NCI-H1436 treated with DMSO at 0.1 percent for 48 hours (cell line): ENCODE measurements around the gene C3orf20.

Experiments
- DNase-seq: peaks from one replicate; lab custom pipeline; 2025; lab: John Stamatoyannopoulos, UW

The C3orf20 gene

DNA sequence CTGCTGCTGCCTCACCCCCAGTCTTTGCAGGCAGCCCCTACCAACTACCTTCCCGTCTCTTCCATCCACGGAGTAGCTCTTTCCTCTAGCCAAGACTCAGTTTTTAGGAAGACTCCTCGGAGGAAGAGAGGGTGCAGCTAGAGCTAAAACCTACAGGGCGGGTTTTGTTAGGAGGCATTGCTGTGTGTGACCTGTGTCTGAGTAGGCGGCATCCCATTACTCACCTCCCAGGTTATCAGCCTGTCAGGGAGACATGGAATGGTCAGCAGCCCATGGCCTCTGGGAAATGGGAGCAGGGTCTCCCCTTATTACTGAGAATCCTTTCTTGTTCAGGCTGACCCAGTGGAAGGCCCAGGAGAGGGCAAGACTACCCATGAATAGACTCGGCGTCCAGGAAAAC is 100.1 kb downstream of the C3orf20 start:
- DNase-seq, result no peak

GRCh38 chr3:14775563-14775962 is 100.6 kb downstream of the C3orf20 start:
- no peak for DNase-seq

DNA sequence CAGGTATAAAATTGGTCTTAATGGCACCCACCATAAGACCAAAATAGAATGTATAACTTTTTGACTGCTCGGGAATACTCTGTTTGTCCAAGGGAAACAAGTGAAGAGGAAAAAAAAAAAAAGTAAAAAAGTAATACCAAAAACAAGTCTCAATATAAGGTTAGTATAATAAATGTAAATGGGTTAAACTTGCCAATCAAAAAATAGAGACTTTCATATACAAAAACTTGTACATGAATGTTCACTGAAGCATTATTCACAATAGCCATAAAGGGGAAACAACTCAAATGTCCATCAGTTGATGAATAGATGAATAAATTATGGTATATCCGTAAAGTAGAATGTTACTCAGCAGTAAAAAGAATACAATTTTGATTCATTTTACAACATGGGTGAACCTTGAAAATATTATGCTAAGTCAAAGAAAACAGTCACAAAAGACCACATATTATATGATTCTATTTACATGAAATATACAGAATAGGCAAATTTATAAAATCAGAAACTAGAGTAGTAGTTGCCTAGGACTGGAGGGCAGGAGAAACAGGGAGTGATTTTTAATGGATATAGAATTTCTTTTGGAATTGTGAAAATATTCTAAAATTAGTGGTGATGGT is 104.2 kb downstream of the C3orf20 start:
- DNase-seq, result no peak

GRCh38 chr3:14780927-14781507 is 106.1 kb downstream of the C3orf20 start:
- DNase-seq, result peak; percentile 0

DNA sequence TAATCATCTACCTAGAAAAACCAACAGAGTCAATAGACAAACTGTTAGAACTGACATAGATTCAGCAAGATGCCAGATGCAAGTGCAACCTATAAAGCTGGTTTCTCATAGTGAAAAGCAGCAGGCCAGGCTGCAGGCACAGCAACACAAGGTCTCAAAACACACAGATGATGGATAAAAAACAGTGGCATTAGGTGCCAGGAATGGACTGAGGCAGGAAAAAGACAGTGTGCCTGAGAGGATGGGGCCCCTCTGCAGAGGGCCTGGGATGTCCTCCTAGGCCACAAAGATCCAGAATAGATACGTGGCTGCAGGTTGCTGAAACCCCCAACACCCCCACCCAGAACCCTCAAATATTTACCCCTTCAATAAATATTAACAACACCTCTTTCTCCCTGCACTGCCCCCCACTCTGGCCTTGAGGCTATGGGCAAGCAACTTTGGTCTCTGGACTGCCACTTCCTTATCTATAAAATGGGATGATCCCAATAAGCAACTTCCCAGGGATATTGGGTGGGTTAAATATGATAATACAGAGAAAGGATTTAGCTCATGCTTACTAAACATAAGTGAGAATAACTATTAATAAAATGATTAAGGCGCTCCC is 108.6 kb downstream of the C3orf20 start:
- DNase-seq, result no peak

- DNase-seq, result no peak
Measured at GRCh38 chr3:14784087-14784681, 109.2 kb downstream of the C3orf20 start.

DNA sequence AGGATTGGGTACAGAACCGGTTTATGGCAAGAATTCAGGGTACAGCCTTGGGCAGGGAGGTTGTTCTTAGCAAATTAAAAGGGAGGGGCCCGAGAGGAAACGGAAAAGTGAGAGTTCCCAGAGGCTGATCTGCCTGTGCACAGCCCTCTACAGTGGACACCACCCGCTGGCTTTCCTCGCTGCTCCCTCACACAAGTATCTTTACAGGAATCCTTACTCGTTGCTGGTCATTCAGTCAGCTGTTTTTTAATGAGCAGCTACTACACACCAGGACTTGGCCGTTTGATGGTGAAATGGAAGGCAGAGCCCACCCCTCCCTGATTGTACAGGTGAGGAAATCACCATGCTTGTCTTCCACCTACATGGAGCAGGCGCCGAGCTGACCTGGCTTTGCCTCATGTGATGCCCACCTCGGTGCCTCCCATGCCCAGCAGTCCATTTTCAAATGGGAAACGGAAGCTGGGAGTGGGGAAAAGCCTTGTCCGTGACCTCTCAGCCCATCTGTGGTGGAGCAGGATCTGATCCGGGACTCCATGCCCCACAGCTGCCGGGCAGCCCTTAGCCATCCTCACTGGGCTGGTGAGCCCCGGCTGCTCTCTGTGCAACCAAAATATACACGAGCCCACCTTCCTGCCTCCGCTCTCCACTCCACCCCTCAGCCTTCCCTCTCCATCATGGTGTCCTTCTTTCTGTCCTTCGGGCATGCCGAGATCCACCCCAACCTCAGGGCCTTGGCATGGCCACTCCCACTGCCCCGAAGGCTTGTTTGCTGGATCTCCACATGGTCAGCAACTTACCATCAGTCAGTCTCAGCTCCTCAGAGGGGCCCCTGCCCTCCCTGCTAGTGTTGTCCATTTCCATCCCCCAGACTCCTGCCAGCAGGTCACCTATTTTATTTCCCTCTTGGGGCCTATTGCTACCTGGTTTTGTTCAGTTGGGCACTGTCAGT is 110.5 kb downstream of the C3orf20 start:
- no peak for DNase-seq

- no peak for DNase-seq
Measured at GRCh38 chr3:14786369-14786768, 111.4 kb downstream of the C3orf20 start.

- no peak for DNase-seq
Measured at GRCh38 chr3:14787630-14788029, 112.7 kb downstream of the C3orf20 start.

GRCh38 chr3:14788644-14789043 is 113.7 kb downstream of the C3orf20 start:
- DNase-seq, result no peak

- no peak for DNase-seq
Measured at GRCh38 chr3:14789221-14789620, 114.3 kb downstream of the C3orf20 start.

- no peak for DNase-seq
Measured at GRCh38 chr3:14789640-14790285, 114.8 kb downstream of the C3orf20 start.

DNA sequence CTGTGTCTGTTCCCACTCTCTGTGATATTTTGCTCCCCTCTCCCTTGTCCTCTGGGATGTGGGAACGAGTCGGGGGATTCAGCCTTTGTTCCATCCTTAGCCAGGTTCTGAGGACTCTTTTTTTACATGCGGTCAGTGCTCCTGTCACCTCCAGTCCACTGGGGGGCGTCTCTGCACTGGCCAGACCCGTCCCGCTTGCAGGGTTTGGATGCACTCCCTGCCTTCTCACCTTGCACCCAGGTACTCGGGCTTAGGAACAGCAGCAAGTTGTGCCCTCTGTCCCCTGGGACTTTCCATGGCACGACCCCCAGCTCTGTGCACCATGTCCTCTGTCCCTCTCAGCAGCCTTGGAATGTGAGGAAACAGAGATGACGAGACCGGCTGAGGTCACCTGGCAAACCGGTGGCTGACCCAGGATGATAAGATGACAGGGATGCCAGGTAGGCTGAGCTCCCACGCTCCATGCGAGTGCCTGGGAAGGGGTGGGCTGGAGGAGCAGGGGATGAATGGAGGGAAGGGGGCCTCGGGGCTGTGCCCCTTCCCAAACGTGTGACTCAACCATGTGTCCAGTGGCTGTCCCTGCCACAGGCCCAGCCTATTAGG is 116.5 kb downstream of the C3orf20 start:
- no peak for DNase-seq

DNA sequence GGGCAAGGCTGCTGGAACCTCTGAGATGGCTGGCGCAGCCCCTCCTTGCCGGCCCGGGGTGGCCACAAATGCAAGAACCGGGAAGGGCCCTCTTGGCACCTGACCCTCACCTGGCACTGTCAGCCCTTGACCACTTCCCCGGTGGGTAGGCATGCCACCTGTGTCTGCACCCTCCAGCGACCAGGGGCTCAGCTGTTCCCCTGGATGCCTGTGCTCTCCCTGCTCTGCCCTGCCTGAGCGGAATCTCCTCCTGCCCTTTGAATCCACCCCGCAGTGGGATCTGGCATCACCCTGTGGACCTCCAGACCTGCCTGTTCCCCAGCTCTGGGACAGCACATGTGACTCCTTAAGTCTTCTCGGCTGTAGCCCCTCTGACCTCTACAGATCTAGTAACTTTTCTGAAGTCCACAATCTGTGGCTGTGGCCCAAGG is 117.8 kb downstream of the C3orf20 start:
- no peak for DNase-seq

GRCh38 chr3:14793126-14793857 is 118.4 kb downstream of the C3orf20 start:
- DNase-seq, result no peak

DNA sequence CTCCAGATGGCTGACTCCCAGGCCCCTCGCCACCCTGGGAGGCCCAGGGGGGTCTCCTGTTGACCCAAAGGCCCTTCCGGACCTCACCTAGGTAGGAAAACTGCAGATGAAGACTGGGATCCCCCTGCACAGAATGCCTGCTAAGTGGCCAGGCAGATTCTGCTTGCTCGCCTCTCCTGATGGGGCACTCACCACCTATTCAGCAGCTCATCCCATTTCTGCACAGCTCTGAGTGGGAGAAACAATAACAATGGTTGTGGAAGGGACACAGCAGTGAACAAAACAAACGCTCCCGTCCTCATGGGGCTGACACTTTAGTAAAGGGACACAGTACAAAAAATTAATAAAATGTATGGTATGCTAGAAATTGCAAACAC is 118.9 kb downstream of the C3orf20 start:
- DNase-seq, result no peak

GRCh38 chr3:14794435-14794834 is 119.5 kb downstream of the C3orf20 start:
- no peak for DNase-seq

- DNase-seq, result no peak
Measured at GRCh38 chr3:14795996-14796395, 121.1 kb downstream of the C3orf20 start.

DNA sequence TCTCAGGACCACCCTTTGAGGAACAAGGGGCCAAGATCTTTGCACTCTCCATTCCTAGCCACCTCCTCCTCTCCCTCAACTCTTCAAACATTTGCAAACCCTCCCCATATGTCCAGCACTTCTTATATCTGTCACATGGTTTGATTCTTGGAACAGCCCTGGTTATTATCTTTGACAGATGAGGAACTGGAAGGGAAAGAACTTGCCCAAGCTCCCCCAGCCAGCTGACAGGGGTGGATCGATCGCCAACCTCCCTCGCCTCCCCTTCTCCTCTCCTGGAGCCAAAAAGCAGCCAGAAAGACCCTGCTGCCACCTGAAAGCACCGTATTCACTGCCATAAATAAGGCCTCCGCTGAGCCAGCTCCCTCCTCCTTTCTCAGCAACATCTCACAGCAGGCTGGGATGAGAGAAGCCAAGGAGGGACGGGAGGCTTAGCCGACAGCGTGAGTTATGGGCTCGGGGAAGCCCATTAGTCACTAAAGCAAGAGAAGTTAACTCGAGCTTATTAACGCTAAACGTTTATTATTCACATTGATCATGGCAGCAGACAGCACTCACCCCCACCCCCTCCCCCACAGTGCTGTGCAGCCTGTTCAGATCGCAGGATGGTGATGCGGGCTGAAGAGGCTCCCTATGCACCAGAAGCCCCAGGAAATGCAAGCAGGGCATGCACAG is 121.6 kb downstream of the C3orf20 start:
- no peak for DNase-seq

GRCh38 chr3:14797731-14798130 is 122.8 kb downstream of the C3orf20 start:
- no peak for DNase-seq
